Measurements from ENCODE around the gene TRPM3.

- TF ChIP-seq ZNF311 (CRISPR knock-in tag; IDR thresholded peaks at IDR 0.05): no peak
- no peak for TF ChIP-seq ATF3 (IDR thresholded peaks at IDR 0.05)
- no peak for TF ChIP-seq ATF3 (CRISPR knock-in tag; conservative IDR thresholded peaks at IDR 0.05)
- TF ChIP-seq CTCF (IDR thresholded peaks at IDR 0.05 in 2 of 3, conservative IDR thresholded peaks at IDR 0.05 in 1 of 3; ENCODE audit: insufficient read depth in 2 of 3, low read depth in 1 of 3, low read length in 3 of 3): no peak
- TF ChIP-seq RNF2 (IDR thresholded peaks at IDR 0.05): no peak
- TF ChIP-seq U2AF1 (optimal IDR thresholded peaks at IDR 0.05; ENCODE audit: low read depth, low read length): no peak
- TF ChIP-seq SREBF2 (CRISPR knock-in tag; IDR thresholded peaks at IDR 0.05): no peak
- no peak for TF ChIP-seq SUPT5H (IDR thresholded peaks at IDR 0.05)
- no peak for TF ChIP-seq FOXA1 (IDR thresholded peaks at IDR 0.05; ENCODE audit: borderline replicate concordance)
- TF ChIP-seq COPS2 (conservative IDR thresholded peaks at IDR 0.05): no peak
- no peak for TF ChIP-seq MAX (CRISPR knock-in tag; IDR thresholded peaks at IDR 0.05)
- TF ChIP-seq SMC3 (conservative IDR thresholded peaks at IDR 0.05; ENCODE audit: insufficient read depth, low read depth, low read length): no peak
- no peak for TF ChIP-seq TAF1 (IDR thresholded peaks at IDR 0.05; ENCODE audit: control insufficient read depth, extremely low read depth, insufficient read depth, low read length, severe bottlenecking)
- TF ChIP-seq NFIC (IDR thresholded peaks at IDR 0.05): no peak
These were observed 582.4 kb downstream of the TRPM3 start for GRCh38 chr9:70539001-70539400.

Measured in K562 (cell line).